CD4-positive, alpha-beta T cell treated with Interleukin-12 subunit alpha and Interleukin-12 subunit beta, for 1 hour (primary cell): ENCODE measurements around the gene ANXA8L1.
"Not testable (repeated sequence)": the region's sequence is repeated elsewhere in the genome, so short reads cannot be mapped to it uniquely, and the experiment has no call there.

Experiments
- DNase-seq: peaks from one replicate; pipeline ENCODE4 v3.0.0-alpha.2; 2020

The ANXA8L1 gene

GRCh38 chr10:46398212-46398886, 22.8 kb downstream of the ANXA8L1 start:
- DNase-seq, result not testable (repeated sequence)

GRCh38 chr10:46409556-46409955, 34.0 kb downstream of the ANXA8L1 start:
- DNase-seq, result not testable (repeated sequence)

- DNase-seq, result not testable (repeated sequence)
Observed at GRCh38 chr10:46411123-46411522, 35.5 kb downstream of the ANXA8L1 start.

GRCh38 chr10:46412665-46413064, 37.1 kb downstream of the ANXA8L1 start:
- DNase-seq, result not testable (repeated sequence)

- DNase-seq, result not testable (repeated sequence)
Observed at GRCh38 chr10:46415291-46415690, 39.7 kb downstream of the ANXA8L1 start.

GRCh38 chr10:46418283-46418682, 42.7 kb downstream of the ANXA8L1 start:
- not testable (repeated sequence) for DNase-seq

GRCh38 chr10:46419570-46420379, 44.2 kb downstream of the ANXA8L1 start:
- not testable (repeated sequence) for DNase-seq

- not testable (repeated sequence) for DNase-seq
Observed at GRCh38 chr10:46423550-46423949, 48.0 kb downstream of the ANXA8L1 start.

- DNase-seq, result not testable (repeated sequence)
Observed at GRCh38 chr10:46440942-46441341, 65.4 kb downstream of the ANXA8L1 start.
